Thyroid gland (tissue), 4 donors: Measurements from ENCODE around the gene HSPA1A.

ENCODE experiments used
- CTCF ChIP-seq, 6 experiments: fragments of 200-600 bp in 3 of 6; fragments of 450-650 bp in 3 of 6; sonication (generic) in 3 of 6; IDR thresholded peaks; one replicate each; pipeline ENCODE4 v1.5.1; 2016 to 2019; ENCODE audit warnings: antibody characterized with exemption in 6 of 6, mild to moderate bottlenecking in 2 of 6, inconsistent platforms in 1 of 6, moderate library complexity in 1 of 6
- POLR2A ChIP-seq, 2 donors: fragments of 450-650 bp; IDR thresholded peaks; one replicate each; pipeline ENCODE4 v1.6.1; 2017; ENCODE audit warnings: antibody characterized with exemption in 2 of 2, mild to moderate bottlenecking in 2 of 2, moderate library complexity in 1 of 2

GRCh38 chr6:31850765-31851484 is 35.6 kb downstream of the HSPA1A start:
- no peak for TF ChIP-seq CTCF (IDR thresholded peaks at IDR 0.05)
- no peak for TF ChIP-seq POLR2A (IDR thresholded peaks at IDR 0.05)
